H9 (cell line): ENCODE measurements around the gene HSD17B3. TPM values are rescaled to one million over a fixed set of nuclear protein-coding genes. Genes with fewer than 3 reads are reported as not detected.

Source experiments
- DNase-seq: peaks from one replicate; pipeline ENCODE4 v3.0.0-alpha.2; 2017
- H2AFZ ChIP-seq: one replicate; pipeline ENCODE4 v1.6.1; 2013; ENCODE audit warnings: mild to moderate bottlenecking, low read length, control low read depth, moderate library complexity
- H2AK5ac ChIP-seq: 2 replicates; pipeline ENCODE4 v1.6.1; 2013; ENCODE audit warnings: low read length, control low read depth, mixed read lengths; ENCODE audit not compliant: insufficient read length
- H2BK120ac ChIP-seq: one replicate; pipeline ENCODE4 v1.6.1; 2013; ENCODE audit warnings: low read depth, mild to moderate bottlenecking, low read length, control low read depth, inconsistent platforms; ENCODE audit not compliant: poor library complexity, severe bottlenecking
- H2BK12ac ChIP-seq: 2 replicates; pipeline ENCODE4 v1.6.1; 2013; ENCODE audit warnings: low read length, control low read depth, mixed read lengths, low read depth; ENCODE audit not compliant: insufficient read length
- H2BK15ac ChIP-seq: 2 replicates; pipeline ENCODE4 v1.6.1; 2013; ENCODE audit warnings: low read depth, low read length, control low read depth
- H2BK20ac ChIP-seq: one replicate; pipeline ENCODE4 v1.6.1; 2013; ENCODE audit warnings: low read depth, mild to moderate bottlenecking, low read length, control low read depth, inconsistent platforms; ENCODE audit not compliant: poor library complexity, severe bottlenecking
- H2BK5ac ChIP-seq: 2 replicates; pipeline ENCODE4 v1.6.1; 2013; ENCODE audit warnings: low read length, control low read depth, mixed read lengths; ENCODE audit not compliant: insufficient read length
- H3K14ac ChIP-seq: 2 replicates; pipeline ENCODE4 v1.6.1; 2013; ENCODE audit warnings: low read length, control low read depth; ENCODE audit not compliant: insufficient read depth
- H3K18ac ChIP-seq: 2 replicates; pipeline ENCODE4 v1.6.1; 2013; ENCODE audit warnings: low read depth, mild to moderate bottlenecking, mixed read lengths, low read length, control low read depth; ENCODE audit not compliant: insufficient read length
- H3K23ac ChIP-seq: 2 replicates; pipeline ENCODE4 v1.6.1; 2013; ENCODE audit warnings: low read length, control low read depth, mixed read lengths, low read depth; ENCODE audit not compliant: insufficient read length
- H3K23me2 ChIP-seq: 2 replicates; pipeline ENCODE4 v1.6.1; 2013; ENCODE audit warnings: low read depth, mild to moderate bottlenecking, mixed read lengths, low read length, control low read depth; ENCODE audit not compliant: insufficient read length, poor library complexity, severe bottlenecking
- H3K27ac ChIP-seq: 2 replicates; pipeline ENCODE4 v1.5.1; 2013; ENCODE audit warnings: low read length, control low read depth, mixed read lengths, low read depth; ENCODE audit not compliant: insufficient read length
- H3K27me3 ChIP-seq: 2 replicates; pipeline ENCODE4 v1.6.1; 2013; ENCODE audit warnings: low read length, control low read depth, inconsistent platforms; ENCODE audit not compliant: insufficient read depth
- H3K4ac ChIP-seq: 2 replicates; pipeline ENCODE4 v1.6.1; 2013; ENCODE audit warnings: low read depth, mild to moderate bottlenecking, control low read depth, inconsistent platforms, low read length, moderate library complexity
- H3K4me1 ChIP-seq: 2 replicates; pipeline ENCODE4 v1.6.1; 2013; ENCODE audit warnings: low read length, control low read depth, inconsistent platforms; ENCODE audit not compliant: insufficient read depth
- H3K4me2 ChIP-seq: 2 replicates; pipeline ENCODE4 v1.6.1; 2013; ENCODE audit warnings: low read length, control low read depth, mixed read lengths; ENCODE audit not compliant: insufficient read length, insufficient read depth
- H3K56ac ChIP-seq: 2 replicates; pipeline ENCODE4 v1.6.1; 2013; ENCODE audit warnings: low read depth, mild to moderate bottlenecking, mixed read lengths, low read length, control low read depth; ENCODE audit not compliant: insufficient read length
- H3K79me1 ChIP-seq: 2 replicates; pipeline ENCODE4 v1.6.1; 2013; ENCODE audit warnings: low read depth, mild to moderate bottlenecking, moderate library complexity, low read length, control low read depth, inconsistent platforms; ENCODE audit not compliant: insufficient read depth, poor library complexity, severe bottlenecking
- H3K79me2 ChIP-seq: 2 replicates; pipeline ENCODE4 v1.6.1; 2013; ENCODE audit warnings: low read length, control low read depth, inconsistent platforms; ENCODE audit not compliant: insufficient read depth
- H3K9ac ChIP-seq: 2 replicates; pipeline ENCODE4 v1.6.1; 2013; ENCODE audit warnings: low read length, control low read depth, mixed read lengths; ENCODE audit not compliant: insufficient read length; ENCODE audit errors: extremely low read depth
- H3K9me3 ChIP-seq: one replicate; pipeline ENCODE4 v1.6.1; 2013; ENCODE audit warnings: low read depth, low read length, inconsistent platforms; ENCODE audit not compliant: control insufficient read depth
- H3T11ph ChIP-seq: one replicate; pipeline ENCODE4 v1.6.1; 2013; ENCODE audit warnings: mild to moderate bottlenecking, low read length, control low read depth, inconsistent platforms
- H4K20me1 ChIP-seq: one replicate; pipeline ENCODE4 v1.6.1; 2013; ENCODE audit not compliant: control insufficient read depth, insufficient read length, insufficient read depth
- H4K5ac ChIP-seq: 2 replicates; pipeline ENCODE4 v1.6.1; 2013; ENCODE audit warnings: low read depth, mild to moderate bottlenecking, mixed read lengths, low read length, control low read depth; ENCODE audit not compliant: insufficient read length
- H4K8ac ChIP-seq: replicated peaks from 2 replicates; pipeline ENCODE4 v1.6.1; 2013; ENCODE audit warnings: low read length, control low read depth, mixed read lengths, low read depth; ENCODE audit not compliant: insufficient read length
- H4K91ac ChIP-seq: 2 replicates; pipeline ENCODE4 v1.6.1; 2013; ENCODE audit warnings: low read depth, mild to moderate bottlenecking, moderate library complexity, mixed read lengths, low read length, control low read depth; ENCODE audit not compliant: insufficient read length
- H3K27ac Mint-ChIP-seq, 3 experiments: 2 replicates in 2 of 3; 3 replicates in 1 of 3; pipeline ENCODE4 v1.8.0; 2020 to 2021; ENCODE audit warnings: mixed read lengths in 3 of 3, mild to moderate bottlenecking in 1 of 3, moderate library complexity in 1 of 3
- H3K27me3 Mint-ChIP-seq: 2 replicates; pipeline ENCODE4 v1.8.0; 2021; ENCODE audit warnings: low read depth, mild to moderate bottlenecking, moderate library complexity, mixed read lengths
- H3K36me3 Mint-ChIP-seq, 3 experiments: 2 replicates in 2 of 3; 3 replicates in 1 of 3; pipeline ENCODE4 v1.8.0; 2020 to 2021; ENCODE audit warnings: low read depth in 3 of 3, mixed read lengths in 3 of 3; ENCODE audit not compliant: insufficient read depth in 1 of 3
- H3K4me1 Mint-ChIP-seq, 2 experiments: 2 replicates each; pipeline ENCODE4 v1.8.0; 2020; ENCODE audit warnings: mixed read lengths in 2 of 2
- H3K4me3 Mint-ChIP-seq, 2 experiments: 2 replicates in 1 of 2; 3 replicates in 1 of 2; pipeline ENCODE4 v1.8.0; 2020 to 2021; ENCODE audit warnings: mild to moderate bottlenecking in 2 of 2, mixed read lengths in 2 of 2, moderate library complexity in 1 of 2
- H3K9me3 Mint-ChIP-seq, 2 experiments: 2 replicates in 1 of 2; 3 replicates in 1 of 2; pipeline ENCODE4 v1.8.0; 2020; ENCODE audit warnings: mild to moderate bottlenecking in 2 of 2, mixed read lengths in 2 of 2, moderate library complexity in 1 of 2
- total RNA-seq: library from RNA; stranded (reverse); gene quantifications from 2 replicates; pipeline ENCODE4 v1.2.1, GENCODE V29; 2021
- TF ChIP-seq, protein P1 (sequence below): fragments of 200-600 bp; sonication (generic); conservative IDR thresholded peaks from 3 replicates; pipeline ENCODE4 v1.8.0; 2021; ENCODE audit warnings: antibody characterized with exemption, mild to moderate bottlenecking

Gene HSD17B3
- total RNA-seq, 1 experiment from 2014 or later: not detected

DNA sequence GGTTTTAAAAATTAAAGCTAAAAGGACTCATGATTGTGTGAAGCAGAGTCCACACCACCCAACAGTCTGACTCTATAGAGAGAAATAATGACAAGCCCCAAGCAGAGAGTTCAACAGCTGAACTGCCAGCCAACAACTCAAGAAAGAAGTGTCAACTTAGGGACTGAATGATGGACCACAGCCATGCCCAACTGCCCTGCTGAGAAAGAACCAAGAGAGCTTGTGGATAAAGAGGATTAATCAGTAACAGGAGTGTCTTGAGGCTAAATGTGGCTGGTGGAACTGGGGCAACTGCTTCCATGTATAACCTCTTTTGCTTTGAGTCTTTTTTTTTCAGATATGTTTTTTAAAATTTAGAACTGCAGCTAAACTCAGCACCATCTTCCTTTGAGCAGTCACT, 109.3 kb downstream of the HSD17B3 start:
- no peak overlapping the region for H3K9ac ChIP-seq
- no peak overlapping the region for H4K8ac ChIP-seq
- no peak overlapping the region for H2AK5ac ChIP-seq
- no peak overlapping the region for H2AFZ ChIP-seq
- H3T11ph ChIP-seq: no peak overlapping the region
- H2BK5ac ChIP-seq: no peak overlapping the region
- H3K18ac ChIP-seq: no peak overlapping the region
- H3K14ac ChIP-seq: no peak overlapping the region
- Mint-ChIP-seq H3K4me3 (no peak overlapping the region), H3K27ac (no peak overlapping the region), H3K27me3 (peaks cover 10% of the 10 kb centered on the region), H3K4me1 (peaks cover 4 to 5% of the 10 kb centered on the region in 2 experiments), H3K36me3 (peaks cover 8 to 25% (median 9%) of the 10 kb centered on the region in 3 experiments; a peak in 6 of 7 replicates), H3K9me3 (peaks cover 27 to 36% of the 10 kb centered on the region in 2 experiments)
- H3K23me2 ChIP-seq: no peaks in the 10 kb centered on the region
- H3K27me3 ChIP-seq: no peaks in the 10 kb centered on the region
- H4K91ac ChIP-seq: no peak overlapping the region
- H2BK120ac ChIP-seq: no peak overlapping the region
- no peak overlapping the region for H3K27ac ChIP-seq
- H4K5ac ChIP-seq: no peak overlapping the region
- no peak overlapping the region for H2BK12ac ChIP-seq
- H3K9me3 ChIP-seq: no peaks in the 10 kb centered on the region
- H2BK20ac ChIP-seq: no peak overlapping the region
- no peak for DNase-seq
- no peak overlapping the region for H2BK15ac ChIP-seq
- no peak overlapping the region for H3K4me2 ChIP-seq
- no peaks in the 10 kb centered on the region for H3K79me1 ChIP-seq
- H3K4ac ChIP-seq: no peak overlapping the region
- no peaks in the 10 kb centered on the region for H4K20me1 ChIP-seq
- H3K4me1 ChIP-seq: no peaks in the 10 kb centered on the region
- no peak overlapping the region for H3K23ac ChIP-seq
- H3K79me2 ChIP-seq: no peaks in the 10 kb centered on the region
- TF ChIP-seq, protein P1, sequence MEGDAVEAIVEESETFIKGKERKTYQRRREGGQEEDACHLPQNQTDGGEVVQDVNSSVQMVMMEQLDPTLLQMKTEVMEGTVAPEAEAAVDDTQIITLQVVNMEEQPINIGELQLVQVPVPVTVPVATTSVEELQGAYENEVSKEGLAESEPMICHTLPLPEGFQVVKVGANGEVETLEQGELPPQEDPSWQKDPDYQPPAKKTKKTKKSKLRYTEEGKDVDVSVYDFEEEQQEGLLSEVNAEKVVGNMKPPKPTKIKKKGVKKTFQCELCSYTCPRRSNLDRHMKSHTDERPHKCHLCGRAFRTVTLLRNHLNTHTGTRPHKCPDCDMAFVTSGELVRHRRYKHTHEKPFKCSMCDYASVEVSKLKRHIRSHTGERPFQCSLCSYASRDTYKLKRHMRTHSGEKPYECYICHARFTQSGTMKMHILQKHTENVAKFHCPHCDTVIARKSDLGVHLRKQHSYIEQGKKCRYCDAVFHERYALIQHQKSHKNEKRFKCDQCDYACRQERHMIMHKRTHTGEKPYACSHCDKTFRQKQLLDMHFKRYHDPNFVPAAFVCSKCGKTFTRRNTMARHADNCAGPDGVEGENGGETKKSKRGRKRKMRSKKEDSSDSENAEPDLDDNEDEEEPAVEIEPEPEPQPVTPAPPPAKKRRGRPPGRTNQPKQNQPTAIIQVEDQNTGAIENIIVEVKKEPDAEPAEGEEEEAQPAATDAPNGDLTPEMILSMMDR: no peak
- H3K56ac ChIP-seq: no peak overlapping the region
